ENCODE measurements around the gene RGCC.

DNA sequence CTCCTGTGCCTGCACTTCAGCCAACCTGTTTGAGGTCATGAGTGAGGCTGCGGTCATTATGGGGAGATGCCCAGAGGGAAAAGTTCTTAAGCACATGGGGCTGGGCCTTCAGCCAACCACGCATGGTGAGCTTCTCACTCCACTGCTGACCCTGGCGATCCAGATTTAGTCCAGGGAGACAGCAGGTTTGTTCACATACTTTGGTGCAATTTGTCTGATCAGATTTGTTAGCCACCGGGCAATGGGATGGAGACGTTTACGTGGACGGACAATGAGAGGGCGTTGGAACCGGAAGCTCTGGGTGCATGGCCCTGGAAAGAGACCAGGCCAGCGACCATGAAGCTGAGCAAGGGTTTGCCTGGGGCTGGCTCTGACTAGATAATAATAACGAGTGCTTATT, 56.2 kb downstream of the RGCC start:
- TF ChIP-seq POLR2AphosphoS5 (IDR thresholded peaks at IDR 0.05; ENCODE audit: borderline replicate concordance, low read depth, low read length) (no peak), EZH2 (IDR thresholded peaks at IDR 0.05) (no peak)

Data from SK-N-MC (cell line).